Neutrophil (primary cell): Measurements from ENCODE around the gene OXCT1.

ENCODE experiments used
- H3K27ac ChIP-seq: fragments of 200-600 bp; sonication (generic); 2 replicates; pipeline ENCODE4 v1.5.1; 2016; ENCODE audit warnings: mild to moderate bottlenecking, moderate library complexity
- H3K27me3 ChIP-seq: fragments of 200-600 bp; sonication (generic); 2 replicates; pipeline ENCODE4 v1.6.0; 2016; ENCODE audit warnings: mild to moderate bottlenecking
- H3K36me3 ChIP-seq: fragments of 200-600 bp; sonication (generic); 2 replicates; pipeline ENCODE4 v1.5.1; 2017
- H3K4me1 ChIP-seq, 2 experiments: fragments of 200-600 bp in 1 of 2; sonication (generic) in 1 of 2; 1 replicate in 1 of 2; 2 replicates in 1 of 2; pipeline versions ENCODE4 v1.5.1 to v1.6.1; 2013 to 2016; ENCODE audit warnings: low read depth in 1 of 2, low read length in 1 of 2, mild to moderate bottlenecking in 1 of 2, moderate library complexity in 1 of 2; ENCODE audit not compliant: control insufficient read depth in 1 of 2, insufficient read depth in 1 of 2
- H3K4me3 ChIP-seq, 2 experiments: fragments of 200-600 bp in 1 of 2; sonication (generic) in 1 of 2; 1 replicate in 1 of 2; 2 replicates in 1 of 2; pipeline ENCODE4 v1.5.1; 2013 to 2016; ENCODE audit warnings: low read depth in 1 of 2, low read length in 1 of 2, mild to moderate bottlenecking in 1 of 2, moderate library complexity in 1 of 2
- H3K9me3 ChIP-seq: fragments of 200-600 bp; sonication (generic); 2 replicates; pipeline ENCODE4 v1.5.1; 2016
- TF ChIP-seq, protein P1 (sequence below): fragments of 200-600 bp; sonication (generic); IDR thresholded peaks from 2 replicates; pipeline ENCODE4 v1.5.1; 2016; ENCODE audit warnings: antibody characterized with exemption

The OXCT1 gene

GRCh38 chr5:41763574-41763973, 106.7 kb downstream of the OXCT1 start:
- Histone ChIP-seq H3K36me3 (peaks cover 3% of the 10 kb centered on the region), H3K4me1 (no peaks in the 10 kb centered on the region), H3K27ac (no peak overlapping the region), H3K4me3 (no peak overlapping the region), H3K27me3 (no peaks in the 10 kb centered on the region), H3K9me3 (no peaks in the 10 kb centered on the region)
- TF ChIP-seq, protein P1, sequence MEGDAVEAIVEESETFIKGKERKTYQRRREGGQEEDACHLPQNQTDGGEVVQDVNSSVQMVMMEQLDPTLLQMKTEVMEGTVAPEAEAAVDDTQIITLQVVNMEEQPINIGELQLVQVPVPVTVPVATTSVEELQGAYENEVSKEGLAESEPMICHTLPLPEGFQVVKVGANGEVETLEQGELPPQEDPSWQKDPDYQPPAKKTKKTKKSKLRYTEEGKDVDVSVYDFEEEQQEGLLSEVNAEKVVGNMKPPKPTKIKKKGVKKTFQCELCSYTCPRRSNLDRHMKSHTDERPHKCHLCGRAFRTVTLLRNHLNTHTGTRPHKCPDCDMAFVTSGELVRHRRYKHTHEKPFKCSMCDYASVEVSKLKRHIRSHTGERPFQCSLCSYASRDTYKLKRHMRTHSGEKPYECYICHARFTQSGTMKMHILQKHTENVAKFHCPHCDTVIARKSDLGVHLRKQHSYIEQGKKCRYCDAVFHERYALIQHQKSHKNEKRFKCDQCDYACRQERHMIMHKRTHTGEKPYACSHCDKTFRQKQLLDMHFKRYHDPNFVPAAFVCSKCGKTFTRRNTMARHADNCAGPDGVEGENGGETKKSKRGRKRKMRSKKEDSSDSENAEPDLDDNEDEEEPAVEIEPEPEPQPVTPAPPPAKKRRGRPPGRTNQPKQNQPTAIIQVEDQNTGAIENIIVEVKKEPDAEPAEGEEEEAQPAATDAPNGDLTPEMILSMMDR = no peak

DNA sequence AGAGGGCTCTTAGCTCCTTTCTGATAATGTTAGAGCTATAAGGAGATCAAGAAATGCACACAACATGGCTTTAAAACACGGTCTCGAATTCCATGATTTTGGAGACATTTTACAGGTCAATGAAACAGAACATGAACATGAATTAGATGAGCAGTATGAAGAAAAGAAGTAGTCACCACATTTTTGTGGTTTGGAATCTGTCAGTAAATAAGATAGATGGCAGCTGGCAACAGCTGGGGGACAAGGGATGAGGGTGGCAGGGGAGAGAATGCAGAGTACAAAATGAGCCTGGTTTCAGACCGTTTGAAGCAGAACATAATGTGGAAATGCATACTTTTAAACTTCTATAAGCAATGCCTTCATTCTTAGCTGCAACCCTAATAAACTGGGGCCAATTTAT, 107.1 kb downstream of the OXCT1 start:
- Histone ChIP-seq H3K4me3 (no peak overlapping the region), H3K27ac (no peak overlapping the region)
- TF ChIP-seq, protein P1 = no peak

GRCh38 chr5:41762426-41762825, 107.8 kb downstream of the OXCT1 start:
- H3K36me3 ChIP-seq = peaks cover 3% of the 10 kb centered on the region
- H3K27me3 ChIP-seq = no peaks in the 10 kb centered on the region
- no peak overlapping the region for H3K4me3 ChIP-seq
- TF ChIP-seq, protein P1 = no peak
- no peaks in the 10 kb centered on the region for H3K4me1 ChIP-seq
- no peaks in the 10 kb centered on the region for H3K9me3 ChIP-seq
- no peak overlapping the region for H3K27ac ChIP-seq

More for the DNA sequence above, 107.1 kb downstream of the OXCT1 start:
- Histone ChIP-seq H3K9me3 (no peaks in the 10 kb centered on the region), H3K27me3 (no peaks in the 10 kb centered on the region), H3K4me1 (no peaks in the 10 kb centered on the region), H3K36me3 (peaks cover 3% of the 10 kb centered on the region)

DNA sequence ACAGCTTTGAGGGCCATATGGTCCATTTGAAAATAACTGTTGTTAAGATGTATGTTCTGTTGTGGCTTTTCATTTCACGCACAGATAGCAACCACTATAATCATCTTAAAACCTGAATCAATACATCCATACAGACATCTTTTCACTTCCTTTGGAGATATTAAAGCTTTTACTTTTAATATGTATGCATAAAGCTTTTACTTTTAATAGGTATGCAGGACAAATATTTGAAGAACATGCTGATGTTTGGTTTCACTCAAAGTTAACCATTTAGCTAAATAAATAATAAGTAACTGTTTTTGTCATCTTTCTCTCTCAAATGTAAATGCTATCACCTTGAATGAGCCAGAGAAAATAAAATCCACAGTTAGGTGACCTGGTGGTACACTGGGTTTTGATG, 108.6 kb downstream of the OXCT1 start:
- Histone ChIP-seq H3K9me3 (no peaks in the 10 kb centered on the region), H3K27me3 (no peaks in the 10 kb centered on the region), H3K36me3 (peaks cover 3% of the 10 kb centered on the region), H3K4me3 (no peak overlapping the region), H3K27ac (no peak overlapping the region), H3K4me1 (no peaks in the 10 kb centered on the region)
- TF ChIP-seq, protein P1 = no peak

- Histone ChIP-seq H3K4me1 (no peaks in the 10 kb centered on the region), H3K4me3 (no peak overlapping the region), H3K27ac (no peak overlapping the region), H3K36me3 (no peaks in the 10 kb centered on the region), H3K27me3 (no peaks in the 10 kb centered on the region), H3K9me3 (no peaks in the 10 kb centered on the region)
- TF ChIP-seq, protein P1 = no peak
Observed at GRCh38 chr5:41755705-41756104, 114.5 kb downstream of the OXCT1 start.

DNA sequence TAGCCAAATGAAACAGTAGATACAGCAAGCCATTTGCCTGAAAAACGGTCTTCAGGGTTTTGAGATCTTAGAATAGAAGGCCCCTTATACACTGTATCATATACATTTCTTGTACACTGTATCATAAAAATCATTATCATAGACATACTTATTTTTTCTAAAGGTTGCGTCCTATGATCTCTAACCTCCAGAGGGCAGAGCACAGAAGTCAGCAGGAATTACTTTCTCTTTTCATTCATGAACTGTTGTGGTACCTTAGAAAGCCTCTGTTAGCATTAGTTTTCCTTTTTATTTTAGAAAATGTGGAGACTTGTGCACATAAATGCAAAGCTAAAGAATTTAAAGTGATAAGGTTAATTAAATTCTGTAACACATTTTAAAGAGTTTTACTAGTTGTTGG, 115.4 kb downstream of the OXCT1 start:
- no peak overlapping the region for H3K27ac ChIP-seq
- no peaks in the 10 kb centered on the region for H3K27me3 ChIP-seq
- H3K36me3 ChIP-seq = no peaks in the 10 kb centered on the region
- H3K4me3 ChIP-seq = no peak overlapping the region
- no peaks in the 10 kb centered on the region for H3K4me1 ChIP-seq
- H3K9me3 ChIP-seq = no peaks in the 10 kb centered on the region
- TF ChIP-seq, protein P1 = no peak
